ENCODE results near the gene FXYD2.

DNA sequence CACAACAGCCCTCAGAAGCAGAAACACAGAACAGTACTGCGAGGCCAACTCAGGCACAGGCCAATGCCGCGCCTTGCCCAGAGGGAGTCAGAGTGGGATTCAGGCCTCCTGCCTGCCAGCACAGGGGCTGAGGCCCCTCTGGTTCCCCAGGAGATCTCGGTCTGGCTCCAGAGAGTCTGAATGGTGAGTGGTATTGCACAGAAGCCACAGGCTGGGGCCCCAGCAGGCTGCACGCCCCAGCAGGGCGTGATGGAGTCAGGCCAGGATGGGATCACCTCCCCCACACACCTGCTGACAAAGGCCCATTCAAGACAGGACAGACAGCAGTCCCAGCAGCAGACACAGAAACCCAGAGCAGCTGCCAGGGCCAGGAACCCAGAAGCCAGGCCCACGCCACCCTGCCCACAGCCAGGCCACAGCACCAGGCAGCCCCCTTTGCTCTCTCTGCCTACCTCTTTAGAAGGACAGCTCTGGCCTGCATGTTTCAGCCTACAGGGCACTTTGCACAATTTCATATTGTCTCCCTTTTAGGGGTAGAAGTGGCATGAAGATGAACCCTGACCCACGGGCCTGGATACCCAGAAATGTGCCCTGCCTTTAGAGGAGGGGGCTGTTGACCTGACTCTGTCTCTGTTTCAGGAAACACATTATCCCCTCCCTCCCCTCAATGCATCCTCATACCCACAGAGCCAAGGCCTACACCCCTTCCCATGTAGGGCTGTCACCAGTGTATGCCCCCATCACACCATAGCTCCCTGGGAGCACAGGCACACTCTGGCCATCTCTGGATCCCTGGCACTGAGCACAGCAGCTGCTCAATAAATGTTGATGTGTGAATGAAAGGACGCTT is 45.8 kb upstream of the FXYD2 start:
- TF ChIP-seq, protein P1, sequence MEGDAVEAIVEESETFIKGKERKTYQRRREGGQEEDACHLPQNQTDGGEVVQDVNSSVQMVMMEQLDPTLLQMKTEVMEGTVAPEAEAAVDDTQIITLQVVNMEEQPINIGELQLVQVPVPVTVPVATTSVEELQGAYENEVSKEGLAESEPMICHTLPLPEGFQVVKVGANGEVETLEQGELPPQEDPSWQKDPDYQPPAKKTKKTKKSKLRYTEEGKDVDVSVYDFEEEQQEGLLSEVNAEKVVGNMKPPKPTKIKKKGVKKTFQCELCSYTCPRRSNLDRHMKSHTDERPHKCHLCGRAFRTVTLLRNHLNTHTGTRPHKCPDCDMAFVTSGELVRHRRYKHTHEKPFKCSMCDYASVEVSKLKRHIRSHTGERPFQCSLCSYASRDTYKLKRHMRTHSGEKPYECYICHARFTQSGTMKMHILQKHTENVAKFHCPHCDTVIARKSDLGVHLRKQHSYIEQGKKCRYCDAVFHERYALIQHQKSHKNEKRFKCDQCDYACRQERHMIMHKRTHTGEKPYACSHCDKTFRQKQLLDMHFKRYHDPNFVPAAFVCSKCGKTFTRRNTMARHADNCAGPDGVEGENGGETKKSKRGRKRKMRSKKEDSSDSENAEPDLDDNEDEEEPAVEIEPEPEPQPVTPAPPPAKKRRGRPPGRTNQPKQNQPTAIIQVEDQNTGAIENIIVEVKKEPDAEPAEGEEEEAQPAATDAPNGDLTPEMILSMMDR (IDR thresholded peaks at IDR 0.05) = no peak
- TF ChIP-seq POLR2A (IDR thresholded peaks at IDR 0.05) = no peak

Measured in Peyer's patch (tissue), 4 donors.